GM18505 (cell line): Measurements from ENCODE around the gene CCDC149.

Experiments used
- ATAC-seq: cut with Tn5 transposase; IDR thresholded peaks from one replicate; pipeline ENCODE4 v1.9.1; 2021; ENCODE audit not compliant: unreplicated experiment
- POLR2A ChIP-seq: IDR thresholded peaks from 4 replicates; pipeline ENCODE4 v1.6.1; 2011; ENCODE audit warnings: borderline replicate concordance; ENCODE audit not compliant: insufficient read depth, insufficient read length; ENCODE audit errors: extremely low read depth

Gene CCDC149

DNA sequence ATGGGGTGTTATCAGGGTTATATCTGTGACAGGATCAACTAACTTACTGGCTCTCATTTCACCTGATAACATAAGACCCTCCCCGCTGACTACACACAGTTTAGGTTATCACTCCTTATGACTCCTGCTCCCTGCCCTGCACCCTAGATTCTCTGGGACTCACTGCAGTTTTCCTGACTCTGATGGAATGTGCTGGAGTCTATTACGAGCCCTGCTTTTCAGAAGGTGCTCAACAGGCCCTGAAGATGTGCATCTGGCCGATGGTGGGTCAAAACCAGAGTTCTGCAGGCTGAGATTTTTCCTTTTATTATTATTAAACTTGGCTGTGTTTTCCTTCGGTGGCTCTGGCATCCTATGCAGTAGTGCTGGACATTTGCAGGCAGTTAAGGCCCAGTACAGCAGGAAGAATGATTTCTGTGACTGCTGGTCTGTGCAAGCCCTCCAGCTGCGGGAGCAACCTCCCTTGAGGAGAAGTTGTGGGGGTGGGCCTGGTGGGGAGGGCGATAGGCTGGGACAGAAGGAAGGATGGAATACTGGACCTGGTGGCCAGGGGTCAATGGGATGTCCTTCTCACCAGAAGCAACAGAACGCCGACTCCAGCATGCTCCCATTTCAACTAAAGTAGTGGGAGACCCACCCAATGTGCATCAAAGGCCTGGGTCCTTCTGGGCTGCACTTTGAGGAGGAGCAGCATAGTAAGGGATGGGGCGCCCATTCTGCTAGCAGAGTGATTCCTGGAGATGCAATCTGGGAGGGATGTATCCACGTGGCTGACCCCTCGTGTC, 106.4 kb downstream of the CCDC149 start:
- no peak for ATAC-seq

DNA sequence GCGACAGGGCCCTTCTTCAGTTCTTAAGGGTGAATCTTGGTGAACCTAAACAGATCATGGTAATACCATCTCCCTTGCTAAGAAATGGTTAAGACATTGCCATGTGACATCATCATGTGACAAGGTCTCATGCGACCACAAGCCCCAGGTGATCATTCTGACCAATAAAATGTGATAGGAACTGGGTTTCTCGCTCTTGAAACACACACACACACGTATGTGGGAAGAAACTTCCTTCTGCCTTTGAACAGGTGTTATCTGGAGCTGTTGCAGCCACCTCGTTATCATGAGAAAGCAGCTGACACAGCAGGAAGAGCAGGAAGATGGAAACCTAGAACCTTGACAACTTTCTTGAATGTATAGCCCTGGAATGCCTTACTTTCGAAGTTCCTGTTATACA, 107.3 kb downstream of the CCDC149 start:
- no peak for TF ChIP-seq POLR2A
- ATAC-seq = no peak

More for the DNA sequence above, 106.4 kb downstream of the CCDC149 start:
- TF ChIP-seq POLR2A = no peak

- no peak for TF ChIP-seq POLR2A
- ATAC-seq = no peak
Observed at GRCh38 chr4:24805067-24805466, 107.8 kb downstream of the CCDC149 start.

- no peak for ATAC-seq
- no peak for TF ChIP-seq POLR2A
Observed at GRCh38 chr4:24802648-24803047, 110.2 kb downstream of the CCDC149 start.

GRCh38 chr4:24801136-24801855, 111.5 kb downstream of the CCDC149 start:
- no peak for TF ChIP-seq POLR2A
- ATAC-seq = no peak

- no peak for TF ChIP-seq POLR2A
- ATAC-seq = no peak
Observed at GRCh38 chr4:24800325-24800895, 112.4 kb downstream of the CCDC149 start.

DNA sequence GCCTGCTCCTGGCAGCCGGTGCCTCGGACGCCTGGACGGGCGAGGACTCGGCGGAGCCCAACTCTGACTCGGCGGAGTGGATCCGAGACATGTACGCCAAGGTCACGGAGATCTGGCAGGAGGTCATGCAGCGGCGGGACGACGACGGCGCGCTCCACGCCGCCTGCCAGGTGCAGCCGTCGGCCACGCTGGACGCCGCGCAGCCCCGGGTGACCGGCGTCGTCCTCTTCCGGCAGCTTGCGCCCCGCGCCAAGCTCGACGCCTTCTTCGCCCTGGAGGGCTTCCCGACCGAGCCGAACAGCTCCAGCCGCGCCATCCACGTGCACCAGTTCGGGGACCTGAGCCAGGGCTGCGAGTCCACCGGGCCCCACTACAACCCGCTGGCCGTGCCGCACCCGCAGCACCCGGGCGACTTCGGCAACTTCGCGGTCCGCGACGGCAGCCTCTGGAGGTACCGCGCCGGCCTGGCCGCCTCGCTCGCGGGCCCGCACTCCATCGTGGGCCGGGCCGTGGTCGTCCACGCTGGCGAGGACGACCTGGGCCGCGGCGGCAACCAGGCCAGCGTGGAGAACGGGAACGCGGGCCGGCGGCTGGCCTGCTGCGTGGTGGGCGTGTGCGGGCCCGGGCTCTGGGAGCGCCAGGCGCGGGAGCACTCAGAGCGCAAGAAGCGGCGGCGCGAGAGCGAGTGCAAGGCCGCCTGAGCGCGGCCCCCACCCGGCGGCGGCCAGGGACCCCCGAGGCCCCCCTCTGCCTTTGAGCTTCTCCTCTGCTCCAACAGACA, 113.1 kb downstream of the CCDC149 start:
- ATAC-seq = no peak
- TF ChIP-seq POLR2A = no peak

DNA sequence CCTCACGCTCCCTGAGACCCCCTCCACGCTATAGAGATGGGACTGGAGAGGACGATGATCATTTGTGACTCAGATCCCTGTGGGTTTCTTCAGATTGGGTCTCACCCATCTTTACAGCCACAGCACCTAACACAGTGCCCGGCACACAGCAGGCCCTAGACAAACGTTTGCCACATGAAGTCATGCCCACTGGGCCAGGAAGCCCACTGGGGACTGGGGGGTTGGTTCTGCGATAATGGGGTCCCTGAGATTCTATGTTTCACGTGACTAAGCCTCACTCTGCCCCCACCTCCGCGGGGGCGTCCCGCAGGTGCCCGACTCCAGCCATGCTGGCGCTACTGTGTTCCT, 113.7 kb downstream of the CCDC149 start:
- ATAC-seq = no peak
- TF ChIP-seq POLR2A = no peak

DNA sequence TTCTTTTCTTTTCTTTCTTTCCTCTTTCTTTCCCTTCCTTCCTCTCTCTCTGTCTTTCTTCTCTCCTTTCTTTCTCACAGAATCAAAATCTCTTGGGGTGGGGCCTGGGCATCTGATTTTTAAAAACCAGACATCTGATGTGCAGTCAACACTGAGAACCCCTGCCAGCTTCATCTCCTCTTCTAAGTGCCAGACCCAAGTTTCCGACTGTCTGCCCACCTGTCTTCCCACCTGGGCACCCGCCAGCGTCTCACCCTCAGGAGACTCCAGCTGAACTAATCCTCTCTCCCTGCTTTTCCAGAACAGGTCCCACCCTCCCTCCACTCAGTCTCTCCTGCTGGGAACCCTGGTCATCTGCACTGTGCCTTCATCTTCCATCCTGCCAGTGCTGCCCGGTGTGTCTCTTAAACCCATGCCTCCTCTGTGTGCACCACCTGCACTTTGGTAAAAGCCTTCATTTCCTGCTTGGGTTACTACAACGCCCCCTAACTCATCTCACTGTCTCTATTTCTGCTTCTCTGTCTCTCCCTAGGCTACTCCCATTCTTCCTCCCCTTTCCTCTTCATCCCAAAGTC, 114.7 kb downstream of the CCDC149 start:
- TF ChIP-seq POLR2A = no peak
- ATAC-seq = no peak

GRCh38 chr4:24796620-24797019, 116.2 kb downstream of the CCDC149 start:
- no peak for TF ChIP-seq POLR2A
- ATAC-seq = no peak

GRCh38 chr4:24795666-24796381, 117.0 kb downstream of the CCDC149 start:
- no peak for ATAC-seq
- no peak for TF ChIP-seq POLR2A

DNA sequence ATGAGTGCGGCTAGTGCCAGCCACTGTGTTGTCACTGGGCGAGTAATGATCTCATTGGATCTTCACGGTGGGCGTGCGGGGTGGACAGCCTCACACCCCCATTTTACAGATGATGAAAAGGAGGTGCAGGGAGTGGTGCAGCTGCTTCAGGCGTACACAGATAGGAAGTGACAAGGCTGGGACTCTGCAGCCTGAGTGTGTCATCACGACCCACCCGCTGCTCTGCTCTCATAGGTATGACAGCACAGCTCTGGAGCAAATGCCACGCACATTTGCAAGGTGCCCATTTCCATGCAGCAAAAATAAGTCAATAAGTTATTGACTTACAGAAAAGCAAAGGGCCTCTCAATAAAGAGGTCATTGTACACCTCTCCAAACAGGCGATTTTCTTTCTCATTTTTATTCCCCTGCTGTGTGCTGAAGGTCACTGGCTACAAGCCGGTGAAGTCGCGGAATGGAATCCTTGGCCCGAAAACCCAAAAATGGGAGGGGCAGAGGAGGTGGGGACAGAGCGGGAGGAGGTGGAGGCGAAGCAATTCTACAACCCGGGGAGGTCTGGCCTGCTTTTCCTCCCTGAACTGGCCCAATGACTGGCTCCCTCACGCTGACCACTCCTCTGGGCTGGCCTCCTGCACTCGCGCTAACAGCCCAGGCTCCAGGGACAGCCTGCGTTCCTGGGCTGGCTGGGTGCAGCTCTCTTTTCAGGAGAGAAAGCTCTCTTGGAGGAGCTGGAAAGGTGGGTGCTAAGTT, 117.8 kb downstream of the CCDC149 start, which contains the start of gene SOD3:
TSS of gene SOD3 (plus strand) at position 658 of the 750 bp plus-strand sequence. CDS start 3,949 bp downstream, outside the sequence.
- no peak for TF ChIP-seq POLR2A
- ATAC-seq = no peak
